Measurements from ENCODE around the gene PRICKLE1. TPM values are rescaled to one million over a fixed set of nuclear protein-coding genes. Genes with fewer than 3 reads are reported as not detected.
"Not testable (repeated sequence)": the region's sequence is repeated elsewhere in the genome, so short reads cannot be mapped to it uniquely, and the experiment has no call there.

Gene PRICKLE1
- total RNA-seq, 1 donor from 2014 or later, result 34.3 TPM

- no peak for DNase-seq (ENCODE audit: low spot score)
- intact Hi-C loops (cut with DNase I), result loop anchor here (2.0 to 10.0 kb wide), 3 partner anchors 86 to 424 kb away; partner anchors contain the start of gene GXYLT1
These were observed 20.3 kb downstream of the PRICKLE1 start for GRCh38 chr12:42568952-42569915.

- intact Hi-C loops (cut with DNase I), result loop anchor here (10.0 kb wide), 2 partner anchors 181 to 421 kb away; partner anchors contain the start of gene GXYLT1
- no peak for DNase-seq (ENCODE audit: low spot score)
These were observed 23.9 kb downstream of the PRICKLE1 start for GRCh38 chr12:42565633-42566032.

GRCh38 chr12:42564996-42565395 is 24.6 kb downstream of the PRICKLE1 start:
- DNase-seq (ENCODE audit: low spot score), result no peak
- intact Hi-C loops (cut with DNase I), result loop anchor here (10.0 kb wide), 2 partner anchors 180 to 420 kb away; partner anchors contain the start of gene GXYLT1

GRCh38 chr12:42564556-42564955 is 25.0 kb downstream of the PRICKLE1 start:
- no peak for DNase-seq (ENCODE audit: low spot score)
- intact Hi-C loops (cut with DNase I), result loop anchor here (10.0 kb wide), 2 partner anchors 180 to 420 kb away; partner anchors contain the start of gene GXYLT1

- DNase-seq (ENCODE audit: low spot score), result no peak
- intact Hi-C loops (cut with DNase I), result loop anchor here (10.0 kb wide), 2 partner anchors 176 to 416 kb away; partner anchors contain the start of gene GXYLT1
These were observed 28.6 kb downstream of the PRICKLE1 start for GRCh38 chr12:42560977-42561376.

- DNase-seq (ENCODE audit: low spot score), result no peak
- intact Hi-C loops (cut with DNase I), result no loop called here
These were observed 31.9 kb downstream of the PRICKLE1 start for GRCh38 chr12:42557586-42558172.

GRCh38 chr12:42556917-42557316 is 32.6 kb downstream of the PRICKLE1 start:
- no peak for DNase-seq (ENCODE audit: low spot score)
- intact Hi-C loops (cut with DNase I), result no loop called here

GRCh38 chr12:42552822-42553221 is 36.7 kb downstream of the PRICKLE1 start:
- DNase-seq (ENCODE audit: low spot score), result no peak
- intact Hi-C loops (cut with DNase I), result no loop called here

- intact Hi-C loops (cut with DNase I), result no loop called here
These were observed 38.7 kb downstream of the PRICKLE1 start for GRCh38 chr12:42550800-42551199.

GRCh38 chr12:42546709-42547108 is 42.8 kb downstream of the PRICKLE1 start:
- intact Hi-C loops (cut with DNase I), result no loop called here
- no peak for DNase-seq (ENCODE audit: low spot score)

More at GRCh38 chr12:42550800-42551199, 38.7 kb downstream of the PRICKLE1 start:
- no peak for DNase-seq (ENCODE audit: low spot score)

GRCh38 chr12:42541965-42542364 is 47.6 kb downstream of the PRICKLE1 start:
- intact Hi-C loops (cut with DNase I), result no loop called here
- DNase-seq (ENCODE audit: low spot score), result no peak

- intact Hi-C loops (cut with DNase I); DNase-seq (ENCODE audit: low spot score): not testable (repeated sequence)
These were observed 48.2 kb downstream of the PRICKLE1 start for GRCh38 chr12:42541308-42541707.

- intact Hi-C loops (cut with DNase I), result no loop called here
- no peak for DNase-seq (ENCODE audit: low spot score)
These were observed 49.9 kb downstream of the PRICKLE1 start for GRCh38 chr12:42539696-42540095.

GRCh38 chr12:42538203-42538602 is 51.3 kb downstream of the PRICKLE1 start:
- intact Hi-C loops (cut with DNase I), result no loop called here
- no peak for DNase-seq (ENCODE audit: low spot score)

GRCh38 chr12:42534184-42534838 is 55.2 kb downstream of the PRICKLE1 start:
- intact Hi-C loops (cut with DNase I), result no loop called here
- no peak for DNase-seq (ENCODE audit: low spot score)

GRCh38 chr12:42530284-42530683 is 59.3 kb downstream of the PRICKLE1 start:
- DNase-seq (ENCODE audit: low spot score), result no peak
- intact Hi-C loops (cut with DNase I), result no loop called here

GRCh38 chr12:42525444-42525843 is 64.1 kb downstream of the PRICKLE1 start:
- intact Hi-C loops (cut with DNase I), result no loop called here
- DNase-seq (ENCODE audit: low spot score), result no peak

- intact Hi-C loops (cut with DNase I), result no loop called here
- DNase-seq (ENCODE audit: low spot score), result no peak
These were observed 64.8 kb downstream of the PRICKLE1 start for GRCh38 chr12:42524716-42525115.

GRCh38 chr12:42516573-42516972 is 73.0 kb downstream of the PRICKLE1 start:
- intact Hi-C loops (cut with DNase I), result no loop called here
- no peak for DNase-seq (ENCODE audit: low spot score)

- no peak for DNase-seq (ENCODE audit: low spot score)
- intact Hi-C loops (cut with DNase I), result no loop called here
These were observed 77.9 kb downstream of the PRICKLE1 start for GRCh38 chr12:42511656-42512055.
